Prostate gland (tissue), 2 donors: ENCODE data around the gene PLCH2. TPM values are rescaled to one million over a fixed set of nuclear protein-coding genes. Genes with fewer than 3 reads are reported as not detected.
A peak's percentile ranks its signal among the peaks of the same experiment; 100 is the strongest.

ENCODE experiments used
- DNase-seq: peaks from one replicate; pipeline ENCODE4 v3.0.0-alpha.2; 2019; ENCODE audit warnings: low spot score
- H3K27ac ChIP-seq, 2 donors: fragments of 200-600 bp; sonication (generic); 2 replicates each; pipeline ENCODE4 v1.5.1; 2017 to 2019
- H3K27me3 ChIP-seq: fragments of 200-600 bp; sonication (generic); replicated peaks from 2 replicates; pipeline ENCODE4 v1.5.1; 2019; ENCODE audit not compliant: insufficient read depth
- H3K36me3 ChIP-seq, 2 donors: fragments of 200-600 bp; sonication (generic); 1 replicate in 1 of 2; 2 replicates in 1 of 2; pipeline versions ENCODE4 v1.5.1 to v1.8.1; 2017 to 2019
- H3K4me1 ChIP-seq: fragments of 200-600 bp; sonication (generic); replicated peaks from 2 replicates; pipeline ENCODE4 v1.5.1; 2019
- H3K4me3 ChIP-seq, 2 donors: fragments of 200-600 bp; sonication (generic); 2 replicates each; pipeline ENCODE4 v1.5.1; 2017 to 2019
- H3K9me3 ChIP-seq: fragments of 200-600 bp; sonication (generic); 2 replicates; pipeline ENCODE4 v1.5.1; 2017
- POLR2A ChIP-seq: fragments of 450-650 bp; IDR thresholded peaks from one replicate; pipeline ENCODE4 v1.6.1; 2016; ENCODE audit warnings: antibody characterized with exemption, mild to moderate bottlenecking
- POLR2AphosphoS5 ChIP-seq: sonication (generic); formaldehyde crosslinking; IDR thresholded peaks from one replicate; pipeline ENCODE4 v1.6.1; 2017; ENCODE audit warnings: antibody characterized with exemption
- WGBS: methylation state at CpG from one replicate; pipeline ENCODE4 v1.1.5; 2018; 5-methylcytosine and 5-hydroxymethylcytosine counted together
- intact Hi-C: fragments of 100-400 bp; cut with DNase I; formaldehyde crosslinking; loops from one replicate; pipeline ENCODE4 v1.14.2; 2022
- total RNA-seq, 2 donors: library from RNA; depleted of rRNA; stranded (reverse); fragments of >200 nt; gene quantifications; one replicate each; pipeline ENCODE4 v1.1.0, GENCODE V29; 2016
- TF ChIP-seq, protein P1 (sequence below), 4 experiments: fragments of 200-600 bp in 2 of 4; fragments of 450-650 bp in 2 of 4; sonication (generic) in 2 of 4; IDR thresholded peaks; 1 replicate in 3 of 4; 2 replicates in 1 of 4; pipeline ENCODE4 v1.5.1; 2016 to 2019; ENCODE audit warnings: antibody characterized with exemption in 4 of 4, mild to moderate bottlenecking in 2 of 4, moderate library complexity in 2 of 4

Gene PLCH2
- total RNA-seq, 2 donors from 2014 or later: 29.8 to 41.0 TPM

DNA sequence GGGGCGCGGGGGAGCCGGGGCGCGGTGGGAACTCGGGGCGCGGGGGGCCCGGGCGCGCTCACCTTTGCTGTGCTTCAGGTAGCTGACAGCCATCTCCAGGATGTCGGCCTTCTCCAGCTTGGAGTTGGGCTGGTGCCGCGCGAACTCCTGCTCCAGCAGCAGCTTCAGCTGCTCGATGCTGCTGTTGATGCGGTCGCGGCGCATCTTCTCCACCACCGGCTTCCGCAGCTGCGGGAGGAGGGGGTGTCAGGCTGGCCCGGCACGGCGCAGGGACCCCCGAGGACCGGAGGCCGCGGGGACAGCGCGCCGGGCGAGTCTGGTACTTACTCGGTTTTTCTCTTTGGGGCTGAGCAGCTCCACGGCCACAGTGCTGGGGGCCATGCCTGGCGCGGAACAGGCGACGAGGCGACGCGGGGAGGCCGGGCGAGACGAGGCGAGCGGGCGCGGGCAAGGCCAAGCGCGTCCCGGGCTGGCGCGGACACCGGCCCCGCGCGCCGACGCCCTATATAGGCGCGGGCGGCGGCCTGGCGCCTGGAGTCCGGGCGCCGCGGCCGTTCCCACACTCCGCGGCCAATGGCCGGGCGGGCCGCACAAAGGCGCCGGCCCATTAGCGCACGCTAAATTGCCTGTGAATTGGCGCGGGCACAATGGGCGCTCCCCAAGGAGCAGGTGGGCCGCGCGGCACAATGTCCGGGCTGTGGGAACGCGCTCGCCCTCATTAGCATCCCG, 53.9 kb downstream of the PLCH2 start, which contains the start of gene HES5:
HES5 (minus strand) TSS at position 480 of the 729 bp plus-strand sequence; CDS start at position 381, 99 bp downstream.
- Histone ChIP-seq H3K9me3 (no peaks in the 10 kb centered on the region), H3K27me3 (no peaks in the 10 kb centered on the region), H3K4me1 (peaks cover 15% of the 10 kb centered on the region), H3K27ac (peak within 1 kb of the TSS; percentile 14 to 33), H3K36me3 (no peaks in the 10 kb centered on the region), H3K4me3 (peak within 1 kb of the TSS in 1 of 2 donors; percentile 16)
- WGBS: 3% methylated on average over 49 of the region's 91 CpGs
- TF ChIP-seq, protein P1, sequence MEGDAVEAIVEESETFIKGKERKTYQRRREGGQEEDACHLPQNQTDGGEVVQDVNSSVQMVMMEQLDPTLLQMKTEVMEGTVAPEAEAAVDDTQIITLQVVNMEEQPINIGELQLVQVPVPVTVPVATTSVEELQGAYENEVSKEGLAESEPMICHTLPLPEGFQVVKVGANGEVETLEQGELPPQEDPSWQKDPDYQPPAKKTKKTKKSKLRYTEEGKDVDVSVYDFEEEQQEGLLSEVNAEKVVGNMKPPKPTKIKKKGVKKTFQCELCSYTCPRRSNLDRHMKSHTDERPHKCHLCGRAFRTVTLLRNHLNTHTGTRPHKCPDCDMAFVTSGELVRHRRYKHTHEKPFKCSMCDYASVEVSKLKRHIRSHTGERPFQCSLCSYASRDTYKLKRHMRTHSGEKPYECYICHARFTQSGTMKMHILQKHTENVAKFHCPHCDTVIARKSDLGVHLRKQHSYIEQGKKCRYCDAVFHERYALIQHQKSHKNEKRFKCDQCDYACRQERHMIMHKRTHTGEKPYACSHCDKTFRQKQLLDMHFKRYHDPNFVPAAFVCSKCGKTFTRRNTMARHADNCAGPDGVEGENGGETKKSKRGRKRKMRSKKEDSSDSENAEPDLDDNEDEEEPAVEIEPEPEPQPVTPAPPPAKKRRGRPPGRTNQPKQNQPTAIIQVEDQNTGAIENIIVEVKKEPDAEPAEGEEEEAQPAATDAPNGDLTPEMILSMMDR (IDR thresholded peaks at IDR 0.05): no peak
- TF ChIP-seq POLR2A: no peak
- no peak for TF ChIP-seq POLR2AphosphoS5
- intact Hi-C loops: loop anchor here (10.0 kb wide), 1 partner anchor 335 kb away; the partner anchor contains the start of gene FAAP20
- DNase-seq: no peak

DNA sequence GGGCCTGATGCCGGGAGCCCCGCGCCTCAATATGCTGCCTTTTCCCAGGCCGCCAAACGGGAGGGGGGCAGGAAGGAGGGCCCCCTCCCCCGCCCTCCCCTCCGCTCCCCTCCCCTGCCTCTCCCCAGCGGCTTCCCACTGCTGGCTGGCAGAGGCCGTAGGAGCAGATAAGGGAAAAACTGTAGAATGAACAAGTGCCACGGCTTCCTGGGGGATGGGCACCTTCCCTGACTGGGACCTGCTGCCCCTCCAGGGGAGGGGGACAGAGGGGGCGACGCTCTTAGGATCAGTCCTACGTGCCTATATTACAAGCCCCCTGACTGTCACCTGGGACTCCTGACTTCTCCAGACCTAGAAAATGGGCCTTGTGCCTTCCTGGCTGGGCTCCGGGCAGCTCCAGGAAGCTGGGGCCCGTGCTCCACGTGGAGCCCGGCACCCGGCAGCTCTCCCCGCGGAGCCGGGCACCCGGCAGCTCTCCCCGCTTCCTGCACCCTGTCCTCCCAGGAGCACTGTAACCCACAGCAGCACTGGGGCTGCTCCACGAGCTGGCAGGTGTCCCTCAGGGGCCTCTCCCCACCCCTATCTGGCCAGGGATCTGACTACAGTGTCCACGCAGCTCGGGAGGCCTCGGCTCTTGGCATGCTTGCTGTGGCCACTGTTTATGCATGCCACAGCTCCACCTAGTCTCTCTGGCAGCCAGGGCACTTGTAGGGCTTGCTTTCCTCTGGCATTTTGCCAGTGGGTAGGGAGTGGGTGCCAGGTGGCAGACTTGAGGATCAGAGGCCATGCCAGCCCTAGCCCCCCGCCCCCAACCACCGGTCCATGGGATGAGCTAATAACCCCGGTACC, 54.6 kb downstream of the PLCH2 start:
- Histone ChIP-seq H3K4me3 (no peak overlapping the region), H3K4me1 (peaks cover 15% of the 10 kb centered on the region), H3K36me3 (no peaks in the 10 kb centered on the region), H3K9me3 (no peaks in the 10 kb centered on the region), H3K27me3 (no peaks in the 10 kb centered on the region), H3K27ac (peak overlapping the region; percentile 14 to 33)
- TF ChIP-seq, protein P1 (IDR thresholded peaks at IDR 0.05): peak in 2 of 4 experiments; percentile 24 to 43
- TF ChIP-seq POLR2AphosphoS5 (peak; percentile 51), POLR2A (no peak)
- WGBS: 16% methylated on average over 21 of the region's 30 CpGs
- intact Hi-C loops: no loop called here
- DNase-seq: peak; percentile 63

DNA sequence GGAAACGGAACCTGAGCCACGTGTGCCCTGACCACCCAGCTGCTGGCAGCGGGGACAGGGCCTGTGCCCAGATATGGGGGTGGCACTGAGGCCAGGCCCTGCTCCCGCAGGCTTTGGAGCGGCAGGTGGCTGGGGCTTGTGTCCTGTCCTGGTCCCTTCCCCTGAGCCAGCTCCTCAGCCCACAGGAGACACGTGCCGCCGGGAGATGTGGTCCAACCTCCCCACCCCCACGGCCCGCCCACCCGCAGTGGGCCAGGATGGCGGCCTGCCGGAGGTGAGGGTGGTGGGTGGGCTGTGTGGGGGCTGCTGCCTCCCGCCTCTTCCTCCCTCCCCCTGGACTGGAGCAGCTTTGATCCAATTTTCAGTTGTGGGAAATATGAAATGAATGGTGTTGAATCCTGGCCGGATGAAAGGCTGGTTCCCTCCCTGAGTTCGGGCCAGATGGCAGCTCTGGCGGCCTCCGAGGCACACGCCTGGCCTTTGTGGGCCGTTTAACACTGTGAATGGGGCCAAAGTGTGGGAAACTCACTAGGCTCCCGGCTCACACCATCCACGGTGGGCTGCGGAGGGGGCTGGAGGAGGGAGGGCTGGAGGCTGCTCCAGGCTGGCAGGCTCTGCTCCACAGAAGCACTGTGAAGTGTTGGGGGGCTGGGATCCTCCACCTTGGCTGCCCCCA, 56.5 kb downstream of the PLCH2 start:
- H3K27me3 ChIP-seq: no peaks in the 10 kb centered on the region

GRCh38 chr1:2533365-2533764, 57.3 kb downstream of the PLCH2 start:
- H3K36me3 ChIP-seq: no peaks in the 10 kb centered on the region
- intact Hi-C loops: no loop called here
- TF ChIP-seq POLR2AphosphoS5 (no peak), POLR2A (no peak)
- TF ChIP-seq, protein P1 (IDR thresholded peaks at IDR 0.05): no peak
- H3K27me3 ChIP-seq: no peaks in the 10 kb centered on the region
- no peak overlapping the region for H3K4me3 ChIP-seq
- H3K9me3 ChIP-seq: no peaks in the 10 kb centered on the region
- no peak for DNase-seq
- peaks cover 8% of the 10 kb centered on the region for H3K4me1 ChIP-seq
- WGBS: 78% methylated on average over 11 of the region's 11 CpGs
- no peak overlapping the region for H3K27ac ChIP-seq

More for the DNA sequence above, 56.5 kb downstream of the PLCH2 start:
- peaks cover 15% of the 10 kb centered on the region for H3K4me1 ChIP-seq
- no peaks in the 10 kb centered on the region for H3K9me3 ChIP-seq
- intact Hi-C loops: no loop called here
- WGBS: 52% methylated on average over 14 of the region's 23 CpGs
- no peak for DNase-seq
- no peak overlapping the region for H3K27ac ChIP-seq
- H3K4me3 ChIP-seq: no peak overlapping the region
- TF ChIP-seq, protein P1 (IDR thresholded peaks at IDR 0.05): no peak
- no peak for TF ChIP-seq POLR2A
- H3K36me3 ChIP-seq: no peaks in the 10 kb centered on the region
